Fibroblast of lung (primary cell): ENCODE measurements around the gene CDC23. TPM values are rescaled to one million over a fixed set of nuclear protein-coding genes. Genes with fewer than 3 reads are reported as not detected.

Source experiments
- DNase-seq, 2 donors: peaks; one replicate each; pipeline versions ENCODE4 v3.0.0 to v3.0.0-alpha.2; 2010; ENCODE audit warnings: low read depth in 2 of 2
- H2AFZ ChIP-seq: 2 replicates; pipeline ENCODE4 v1.5.1; 2012; ENCODE audit warnings: low read length, control low read depth, inconsistent platforms
- H3K27ac ChIP-seq: 2 replicates; pipeline ENCODE4 v1.5.1; 2011; ENCODE audit warnings: low read length, control low read depth; ENCODE audit not compliant: insufficient read depth
- H3K27me3 ChIP-seq: 2 replicates; pipeline ENCODE4 v1.5.1; 2011; ENCODE audit warnings: mild to moderate bottlenecking, low read length; ENCODE audit not compliant: control insufficient read depth, insufficient read depth
- H3K36me3 ChIP-seq: 2 replicates; pipeline ENCODE4 v1.5.1; 2011; ENCODE audit warnings: low read length; ENCODE audit not compliant: control insufficient read depth, insufficient read depth
- H3K4me1 ChIP-seq: 2 replicates; pipeline ENCODE4 v1.5.1; 2011; ENCODE audit warnings: low read length; ENCODE audit not compliant: control insufficient read depth, insufficient read depth; ENCODE audit errors: extremely low read depth
- H3K4me2 ChIP-seq: 2 replicates; pipeline ENCODE4 v1.5.1; 2011; ENCODE audit warnings: low read length, control low read depth; ENCODE audit not compliant: insufficient read depth; ENCODE audit errors: extremely low read depth
- H3K4me3 ChIP-seq, 4 experiments: fragments of 200-600 bp in 1 of 4; sonication (generic) in 1 of 4; replicated peaks in 1 of 4; 2 replicates each; pipeline ENCODE4 v1.5.1; 2011 to 2016; ENCODE audit warnings: low read length in 4 of 4, low read depth in 3 of 4, mild to moderate bottlenecking in 3 of 4, control low read depth in 2 of 4, inconsistent platforms in 1 of 4, mixed read lengths in 1 of 4; ENCODE audit not compliant: insufficient read depth in 1 of 4; ENCODE audit errors: control extremely low read depth in 1 of 4
- H3K79me2 ChIP-seq: 2 replicates; pipeline ENCODE4 v1.5.1; 2012; ENCODE audit warnings: mild to moderate bottlenecking, low read length, inconsistent platforms; ENCODE audit not compliant: control insufficient read depth, insufficient read depth
- H3K9ac ChIP-seq: 2 replicates; pipeline ENCODE4 v1.5.1; 2011; ENCODE audit warnings: mild to moderate bottlenecking, low read length, control low read depth; ENCODE audit not compliant: insufficient read depth
- H3K9me3 ChIP-seq: 2 replicates; pipeline ENCODE4 v1.5.1; 2012; ENCODE audit warnings: low read depth, low read length; ENCODE audit not compliant: control insufficient read depth, insufficient read depth
- H4K20me1 ChIP-seq: 2 replicates; pipeline ENCODE4 v1.5.1; 2011; ENCODE audit warnings: low read length; ENCODE audit not compliant: control insufficient read depth, insufficient read depth; ENCODE audit errors: extremely low read depth
- EZH2 ChIP-seq: IDR thresholded peaks from 2 replicates; pipeline ENCODE4 v1.5.1; 2012; ENCODE audit warnings: low read length, control low read depth, mild to moderate bottlenecking; ENCODE audit errors: missing control alignments
- polyA plus RNA-seq, 2 donors: library from polyadenylated mRNA; depleted of rRNA in 1 of 2; stranded (reverse) in 1 of 2; unstranded in 1 of 2; fragments of >200 nt; gene quantifications; 2 replicates each; pipeline ENCODE4 v1.2.1, GENCODE V29; 2011 to 2012; ENCODE audit warnings: missing spikeins in 1 of 2
- total RNA-seq: library from RNA; depleted of rRNA; stranded (reverse); fragments of >200 nt; gene quantifications from 2 replicates; pipeline ENCODE4 v1.2.1, GENCODE V29; 2014
- TF ChIP-seq, protein P1 (sequence below), 2 donors: IDR thresholded peaks in 1 of 2; conservative IDR thresholded peaks in 1 of 2; 1 replicate in 1 of 2; 2 replicates in 1 of 2; pipeline ENCODE4 v1.5.1; 2011 to 2012; ENCODE audit warnings: low read length in 2 of 2, control low read depth in 1 of 2, inconsistent platforms in 1 of 2, low read depth in 1 of 2, mild to moderate bottlenecking in 1 of 2

CDC23 gene
- total and polyA plus RNA-seq, 2 donors (not counting 1 experiment from before 2014, with no cell fraction given): 26.8 to 31.8 TPM

DNA sequence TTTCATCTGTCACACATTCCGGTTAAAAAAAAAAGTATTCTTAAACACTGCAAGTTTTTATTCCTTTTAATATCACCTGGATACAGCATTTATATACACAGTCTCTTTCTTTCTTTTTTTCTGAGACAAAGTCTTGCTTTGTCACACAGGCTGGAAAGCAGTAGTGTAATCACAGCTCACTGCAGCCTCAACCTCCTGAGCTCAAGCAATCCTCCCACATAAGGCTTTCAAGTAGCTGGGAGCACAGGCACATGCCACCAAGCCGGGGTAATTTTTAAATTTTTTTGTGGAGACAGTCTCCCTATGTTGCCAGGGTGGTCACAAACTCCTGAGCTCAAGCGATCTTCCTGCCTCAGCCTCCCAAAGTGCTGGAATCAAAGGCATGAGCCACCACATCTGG is 20.3 kb downstream of the CDC23 start:
- Histone ChIP-seq H3K27ac (no peak overlapping the region), H4K20me1 (no peaks in the 10 kb centered on the region), H3K4me2 (no peak overlapping the region), H3K4me1 (no peaks in the 10 kb centered on the region), H2AFZ (no peak overlapping the region), H3K27me3 (no peaks in the 10 kb centered on the region), H3K4me3 (no peak overlapping the region), H3K79me2 (no peaks in the 10 kb centered on the region), H3K9me3 (no peaks in the 10 kb centered on the region), H3K9ac (no peak overlapping the region), H3K36me3 (peaks cover 7% of the 10 kb centered on the region)
- TF ChIP-seq, protein P1, sequence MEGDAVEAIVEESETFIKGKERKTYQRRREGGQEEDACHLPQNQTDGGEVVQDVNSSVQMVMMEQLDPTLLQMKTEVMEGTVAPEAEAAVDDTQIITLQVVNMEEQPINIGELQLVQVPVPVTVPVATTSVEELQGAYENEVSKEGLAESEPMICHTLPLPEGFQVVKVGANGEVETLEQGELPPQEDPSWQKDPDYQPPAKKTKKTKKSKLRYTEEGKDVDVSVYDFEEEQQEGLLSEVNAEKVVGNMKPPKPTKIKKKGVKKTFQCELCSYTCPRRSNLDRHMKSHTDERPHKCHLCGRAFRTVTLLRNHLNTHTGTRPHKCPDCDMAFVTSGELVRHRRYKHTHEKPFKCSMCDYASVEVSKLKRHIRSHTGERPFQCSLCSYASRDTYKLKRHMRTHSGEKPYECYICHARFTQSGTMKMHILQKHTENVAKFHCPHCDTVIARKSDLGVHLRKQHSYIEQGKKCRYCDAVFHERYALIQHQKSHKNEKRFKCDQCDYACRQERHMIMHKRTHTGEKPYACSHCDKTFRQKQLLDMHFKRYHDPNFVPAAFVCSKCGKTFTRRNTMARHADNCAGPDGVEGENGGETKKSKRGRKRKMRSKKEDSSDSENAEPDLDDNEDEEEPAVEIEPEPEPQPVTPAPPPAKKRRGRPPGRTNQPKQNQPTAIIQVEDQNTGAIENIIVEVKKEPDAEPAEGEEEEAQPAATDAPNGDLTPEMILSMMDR (conservative IDR thresholded peaks at IDR 0.05 in 1 of 2, IDR thresholded peaks at IDR 0.05 in 1 of 2; ENCODE audit: low read depth in 1 of 2, low read length in 2 of 2): no peak
- no peak for TF ChIP-seq EZH2
- DNase-seq: no peak

DNA sequence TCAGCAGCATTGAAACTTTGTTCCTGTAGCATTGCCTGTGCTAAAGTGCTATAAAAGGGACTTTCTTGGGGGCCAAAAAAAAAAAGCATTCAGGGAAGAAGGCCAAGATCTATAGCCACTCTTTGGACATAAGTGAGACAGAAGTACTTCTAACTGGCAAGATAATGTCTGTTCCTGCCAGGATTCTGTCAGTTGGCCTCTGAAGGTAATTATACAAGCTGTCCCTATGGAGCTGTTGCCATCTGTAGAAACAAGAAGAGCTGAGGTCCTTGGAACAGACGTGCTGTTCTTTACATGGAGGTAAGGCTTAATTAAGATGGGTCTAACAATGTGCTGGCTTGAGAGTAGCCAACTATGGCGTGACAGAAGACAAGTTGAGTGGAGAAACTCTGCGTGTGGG is 24.5 kb downstream of the CDC23 start:
- H3K36me3 ChIP-seq: peaks cover 17% of the 10 kb centered on the region
- TF ChIP-seq, protein P1 (conservative IDR thresholded peaks at IDR 0.05 in 1 of 2, IDR thresholded peaks at IDR 0.05 in 1 of 2; ENCODE audit: low read depth in 1 of 2, low read length in 2 of 2): no peak
- no peak for TF ChIP-seq EZH2
- no peaks in the 10 kb centered on the region for H3K27me3 ChIP-seq
- no peak overlapping the region for H3K27ac ChIP-seq
- H3K4me2 ChIP-seq: no peak overlapping the region
- H3K79me2 ChIP-seq: no peaks in the 10 kb centered on the region
- DNase-seq: no peak
- no peaks in the 10 kb centered on the region for H3K4me1 ChIP-seq
- no peaks in the 10 kb centered on the region for H4K20me1 ChIP-seq
- no peaks in the 10 kb centered on the region for H3K9me3 ChIP-seq
- H3K9ac ChIP-seq: no peak overlapping the region
- H3K4me3 ChIP-seq: no peak overlapping the region
- H2AFZ ChIP-seq: no peak overlapping the region

DNA sequence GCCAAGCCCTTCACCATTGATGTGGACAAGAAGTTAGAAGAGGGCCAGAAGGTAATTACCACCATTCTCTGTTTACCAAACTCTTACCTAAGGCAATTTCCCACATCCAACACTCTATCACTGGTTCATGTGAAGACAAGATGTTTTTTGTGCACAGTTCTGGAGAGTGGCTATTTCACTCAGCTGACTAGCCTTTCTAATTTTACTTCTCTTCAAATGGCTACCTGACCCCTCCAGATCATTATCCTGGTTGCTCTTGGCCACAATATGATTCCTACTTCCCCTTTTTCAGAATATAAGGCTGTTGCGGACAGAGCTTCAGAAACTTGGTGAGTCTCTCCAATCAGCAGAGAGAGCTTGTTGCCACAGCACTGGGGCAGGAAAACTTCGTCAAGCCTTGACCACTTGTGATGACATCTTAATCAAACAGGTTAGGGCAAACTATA is 27.1 kb downstream of the CDC23 start:
- Histone ChIP-seq H3K27ac (no peak overlapping the region), H3K4me3 (no peak overlapping the region), H4K20me1 (no peaks in the 10 kb centered on the region), H2AFZ (no peak overlapping the region), H3K4me2 (no peak overlapping the region), H3K27me3 (no peaks in the 10 kb centered on the region), H3K79me2 (peaks cover 3% of the 10 kb centered on the region), H3K9ac (no peak overlapping the region), H3K4me1 (no peaks in the 10 kb centered on the region), H3K36me3 (peaks cover 14% of the 10 kb centered on the region), H3K9me3 (no peaks in the 10 kb centered on the region)
- no peak for DNase-seq
- TF ChIP-seq, protein P1 (conservative IDR thresholded peaks at IDR 0.05 in 1 of 2, IDR thresholded peaks at IDR 0.05 in 1 of 2; ENCODE audit: low read depth in 1 of 2, low read length in 2 of 2): no peak
